Measurements from ENCODE around the gene BCL11B. TPM values are rescaled to one million over a fixed set of nuclear protein-coding genes. Genes with fewer than 3 reads are reported as not detected.
A peak's percentile ranks its signal among the peaks of the same experiment; 100 is the strongest.

BCL11B gene
- total RNA-seq, 1 experiment from 2014 or later, result 0.84 TPM

GRCh38 chr14:99195602-99196309 lies 76.2 kb downstream of the BCL11B start:
- H3K4me3 Mint-ChIP-seq (ENCODE audit: unreplicated experiment), result no peak overlapping the region
- peaks cover 13% of the 10 kb centered on the region for H3K4me1 Mint-ChIP-seq (ENCODE audit: insufficient read depth, unreplicated experiment)
- BruUV-seq (replicated peaks), result no TSS peak
- no peak for DNase-seq (ENCODE audit: unreplicated experiment)
- POLR2A ChIA-PET, result no interaction called here
- H3K9me3 Mint-ChIP-seq (ENCODE audit: unreplicated experiment), result no peaks in the 10 kb centered on the region
- H3K36me3 Mint-ChIP-seq (ENCODE audit: insufficient read depth, unreplicated experiment), result no peaks in the 10 kb centered on the region
- CTCF ChIA-PET, result interaction anchor here (0.6 kb wide), 1 partner anchor 1066 kb away, joined by 3 read pairs; no protein-coding TSS in a partner anchor
- intact Hi-C loops (cut with micrococcal nuclease), result loop anchor here (10.0 kb wide), 1 partner anchor 1061 kb away; no protein-coding TSS in a partner anchor
- H3K27me3 Mint-ChIP-seq (ENCODE audit: insufficient read depth, unreplicated experiment), result no peaks in the 10 kb centered on the region
- TF ChIP-seq, protein P1, sequence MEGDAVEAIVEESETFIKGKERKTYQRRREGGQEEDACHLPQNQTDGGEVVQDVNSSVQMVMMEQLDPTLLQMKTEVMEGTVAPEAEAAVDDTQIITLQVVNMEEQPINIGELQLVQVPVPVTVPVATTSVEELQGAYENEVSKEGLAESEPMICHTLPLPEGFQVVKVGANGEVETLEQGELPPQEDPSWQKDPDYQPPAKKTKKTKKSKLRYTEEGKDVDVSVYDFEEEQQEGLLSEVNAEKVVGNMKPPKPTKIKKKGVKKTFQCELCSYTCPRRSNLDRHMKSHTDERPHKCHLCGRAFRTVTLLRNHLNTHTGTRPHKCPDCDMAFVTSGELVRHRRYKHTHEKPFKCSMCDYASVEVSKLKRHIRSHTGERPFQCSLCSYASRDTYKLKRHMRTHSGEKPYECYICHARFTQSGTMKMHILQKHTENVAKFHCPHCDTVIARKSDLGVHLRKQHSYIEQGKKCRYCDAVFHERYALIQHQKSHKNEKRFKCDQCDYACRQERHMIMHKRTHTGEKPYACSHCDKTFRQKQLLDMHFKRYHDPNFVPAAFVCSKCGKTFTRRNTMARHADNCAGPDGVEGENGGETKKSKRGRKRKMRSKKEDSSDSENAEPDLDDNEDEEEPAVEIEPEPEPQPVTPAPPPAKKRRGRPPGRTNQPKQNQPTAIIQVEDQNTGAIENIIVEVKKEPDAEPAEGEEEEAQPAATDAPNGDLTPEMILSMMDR (IDR thresholded peaks at IDR 0.05; ENCODE audit: unreplicated experiment), result no peak
- H3K27ac Mint-ChIP-seq (ENCODE audit: low read depth, unreplicated experiment), result no peak overlapping the region

DNA sequence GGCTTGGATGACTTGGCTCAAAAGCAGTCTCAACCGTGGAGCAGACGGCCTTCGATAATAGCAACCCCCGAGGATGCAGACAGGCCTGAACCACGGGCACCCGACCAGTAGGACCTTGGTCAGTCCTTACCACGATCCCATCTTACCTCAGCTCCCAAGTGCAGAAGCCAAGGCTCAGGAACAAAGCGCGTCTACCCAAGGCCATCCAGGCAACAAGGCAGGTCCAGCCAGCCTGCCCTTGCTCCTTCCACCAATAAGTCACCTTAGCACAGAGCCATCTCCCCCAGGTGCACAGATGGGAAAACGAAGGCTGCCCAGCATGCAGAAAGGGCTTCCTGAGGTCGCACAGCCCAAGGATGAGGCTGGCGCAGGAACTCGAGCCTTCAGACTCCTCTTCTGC lies 77.3 kb downstream of the BCL11B start:
- Mint-ChIP-seq H3K36me3 (ENCODE audit: insufficient read depth, unreplicated experiment) (no peaks in the 10 kb centered on the region), H3K9me3 (ENCODE audit: unreplicated experiment) (no peaks in the 10 kb centered on the region), H3K27ac (ENCODE audit: low read depth, unreplicated experiment) (no peak overlapping the region), H3K4me3 (ENCODE audit: unreplicated experiment) (no peak overlapping the region), H3K27me3 (ENCODE audit: insufficient read depth, unreplicated experiment) (no peaks in the 10 kb centered on the region), H3K4me1 (ENCODE audit: insufficient read depth, unreplicated experiment) (peaks cover 13% of the 10 kb centered on the region)
- ChIA-PET POLR2A (no interaction called here), CTCF (no interaction called here)
- BruUV-seq (replicated peaks), result no TSS peak
- no peak for DNase-seq (ENCODE audit: unreplicated experiment)
- intact Hi-C loops (cut with micrococcal nuclease), result loop anchor here (5.0 to 10.0 kb wide), 4 partner anchors 73 to 1217 kb away; no protein-coding TSS in a partner anchor
- TF ChIP-seq, protein P1 (IDR thresholded peaks at IDR 0.05; ENCODE audit: unreplicated experiment), result no peak

DNA sequence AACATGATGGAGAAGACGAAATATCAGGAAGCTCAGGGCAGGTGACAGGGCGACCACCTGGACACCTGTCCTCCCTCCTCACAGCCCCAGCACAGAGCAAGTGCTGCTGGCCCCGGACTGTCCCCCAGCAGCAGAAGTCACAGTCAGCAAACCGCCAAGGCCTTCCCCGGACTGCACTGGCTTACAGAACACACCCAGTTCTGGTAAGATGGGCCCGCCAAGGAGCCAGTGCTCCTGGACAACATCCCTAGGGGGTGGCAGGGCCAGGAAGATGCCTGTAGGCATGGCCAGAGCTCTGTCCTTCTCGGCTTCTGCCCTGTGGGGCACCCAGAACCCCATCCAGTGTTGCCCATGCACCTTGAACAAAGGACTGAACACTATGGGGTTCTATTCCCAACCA lies 77.9 kb downstream of the BCL11B start:
- intact Hi-C loops (cut with micrococcal nuclease), result loop anchor here (5.0 to 10.0 kb wide), 4 partner anchors 73 to 1217 kb away; no protein-coding TSS in a partner anchor

DNA sequence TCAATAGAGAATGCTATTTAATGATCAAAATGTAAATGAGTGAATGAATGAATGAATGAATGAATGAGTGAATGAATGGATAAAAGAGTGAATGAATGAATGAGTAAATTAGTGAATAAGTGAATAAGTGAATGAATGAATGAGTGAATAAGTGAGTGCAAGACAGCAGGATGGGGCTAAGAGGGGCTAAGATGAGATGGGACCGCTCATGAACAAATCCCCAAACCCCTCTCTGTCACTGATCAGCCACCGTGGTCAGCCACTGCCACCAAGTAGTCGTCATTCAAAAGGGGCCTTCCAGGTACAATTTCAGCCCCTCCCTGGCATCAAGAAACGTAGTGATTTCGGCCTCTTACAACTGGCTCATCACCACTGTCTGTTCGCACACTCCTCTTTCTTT lies 79.2 kb downstream of the BCL11B start:
- no TSS peak for BruUV-seq (replicated peaks)
- intact Hi-C loops (cut with micrococcal nuclease), result loop anchor here (1.0 to 10.0 kb wide), 5 partner anchors 74 to 1216 kb away; no protein-coding TSS in a partner anchor
- H3K4me1 Mint-ChIP-seq (ENCODE audit: insufficient read depth, unreplicated experiment), result peaks cover 13% of the 10 kb centered on the region

More for the DNA sequence above, 77.9 kb downstream of the BCL11B start:
- H3K27ac Mint-ChIP-seq (ENCODE audit: low read depth, unreplicated experiment), result no peak overlapping the region
- H3K4me3 Mint-ChIP-seq (ENCODE audit: unreplicated experiment), result no peak overlapping the region
- H3K9me3 Mint-ChIP-seq (ENCODE audit: unreplicated experiment), result no peaks in the 10 kb centered on the region
- ChIA-PET CTCF (no interaction called here), POLR2A (no interaction called here)
- H3K36me3 Mint-ChIP-seq (ENCODE audit: insufficient read depth, unreplicated experiment), result no peaks in the 10 kb centered on the region
- no peak for DNase-seq (ENCODE audit: unreplicated experiment)
- TF ChIP-seq, protein P1 (IDR thresholded peaks at IDR 0.05; ENCODE audit: unreplicated experiment), result no peak
- BruUV-seq (replicated peaks), result no TSS peak
- peaks cover 13% of the 10 kb centered on the region for H3K4me1 Mint-ChIP-seq (ENCODE audit: insufficient read depth, unreplicated experiment)
- H3K27me3 Mint-ChIP-seq (ENCODE audit: insufficient read depth, unreplicated experiment), result no peaks in the 10 kb centered on the region

More for the DNA sequence above, 79.2 kb downstream of the BCL11B start:
- no peaks in the 10 kb centered on the region for H3K36me3 Mint-ChIP-seq (ENCODE audit: insufficient read depth, unreplicated experiment)
- H3K4me3 Mint-ChIP-seq (ENCODE audit: unreplicated experiment), result peak overlapping the region; percentile 72
- ChIA-PET POLR2A (interaction anchor here (0.6 kb wide), 1 partner anchor 1038 kb away, joined by 4 read pairs; no protein-coding TSS in a partner anchor), CTCF (no interaction called here)
- no peak for DNase-seq (ENCODE audit: unreplicated experiment)
- no peaks in the 10 kb centered on the region for H3K27me3 Mint-ChIP-seq (ENCODE audit: insufficient read depth, unreplicated experiment)
- TF ChIP-seq, protein P1 (IDR thresholded peaks at IDR 0.05; ENCODE audit: unreplicated experiment), result no peak
- no peaks in the 10 kb centered on the region for H3K9me3 Mint-ChIP-seq (ENCODE audit: unreplicated experiment)
- H3K27ac Mint-ChIP-seq (ENCODE audit: low read depth, unreplicated experiment), result no peak overlapping the region

Measured in MCF 10A (cell line).